ENCODE measurements around the gene CHAD.

DNA sequence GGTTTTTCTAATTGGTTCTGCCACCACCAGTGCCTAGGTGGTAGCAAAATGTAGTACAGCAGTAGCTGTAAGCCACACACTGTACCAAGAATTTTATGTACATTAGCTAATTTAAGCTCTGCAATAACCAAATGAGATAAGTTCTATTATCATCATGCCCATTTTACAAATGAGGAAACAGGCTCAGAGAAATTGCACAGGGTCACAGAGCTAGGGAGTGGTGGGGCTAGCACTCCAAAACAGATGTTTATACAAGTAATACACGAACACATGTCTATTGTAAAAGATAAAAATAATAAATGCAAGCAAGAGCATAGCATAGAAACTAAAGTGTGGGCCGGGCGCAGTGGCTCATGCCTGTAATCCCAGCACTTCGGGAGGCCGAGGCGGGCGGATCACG is 23.5 kb upstream of the CHAD start:
- TF ChIP-seq, protein P1, sequence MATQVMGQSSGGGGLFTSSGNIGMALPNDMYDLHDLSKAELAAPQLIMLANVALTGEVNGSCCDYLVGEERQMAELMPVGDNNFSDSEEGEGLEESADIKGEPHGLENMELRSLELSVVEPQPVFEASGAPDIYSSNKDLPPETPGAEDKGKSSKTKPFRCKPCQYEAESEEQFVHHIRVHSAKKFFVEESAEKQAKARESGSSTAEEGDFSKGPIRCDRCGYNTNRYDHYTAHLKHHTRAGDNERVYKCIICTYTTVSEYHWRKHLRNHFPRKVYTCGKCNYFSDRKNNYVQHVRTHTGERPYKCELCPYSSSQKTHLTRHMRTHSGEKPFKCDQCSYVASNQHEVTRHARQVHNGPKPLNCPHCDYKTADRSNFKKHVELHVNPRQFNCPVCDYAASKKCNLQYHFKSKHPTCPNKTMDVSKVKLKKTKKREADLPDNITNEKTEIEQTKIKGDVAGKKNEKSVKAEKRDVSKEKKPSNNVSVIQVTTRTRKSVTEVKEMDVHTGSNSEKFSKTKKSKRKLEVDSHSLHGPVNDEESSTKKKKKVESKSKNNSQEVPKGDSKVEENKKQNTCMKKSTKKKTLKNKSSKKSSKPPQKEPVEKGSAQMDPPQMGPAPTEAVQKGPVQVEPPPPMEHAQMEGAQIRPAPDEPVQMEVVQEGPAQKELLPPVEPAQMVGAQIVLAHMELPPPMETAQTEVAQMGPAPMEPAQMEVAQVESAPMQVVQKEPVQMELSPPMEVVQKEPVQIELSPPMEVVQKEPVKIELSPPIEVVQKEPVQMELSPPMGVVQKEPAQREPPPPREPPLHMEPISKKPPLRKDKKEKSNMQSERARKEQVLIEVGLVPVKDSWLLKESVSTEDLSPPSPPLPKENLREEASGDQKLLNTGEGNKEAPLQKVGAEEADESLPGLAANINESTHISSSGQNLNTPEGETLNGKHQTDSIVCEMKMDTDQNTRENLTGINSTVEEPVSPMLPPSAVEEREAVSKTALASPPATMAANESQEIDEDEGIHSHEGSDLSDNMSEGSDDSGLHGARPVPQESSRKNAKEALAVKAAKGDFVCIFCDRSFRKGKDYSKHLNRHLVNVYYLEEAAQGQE (IDR thresholded peaks at IDR 0.05; ENCODE audit: low read depth), result no peak
- TF ChIP-seq, protein P2, sequence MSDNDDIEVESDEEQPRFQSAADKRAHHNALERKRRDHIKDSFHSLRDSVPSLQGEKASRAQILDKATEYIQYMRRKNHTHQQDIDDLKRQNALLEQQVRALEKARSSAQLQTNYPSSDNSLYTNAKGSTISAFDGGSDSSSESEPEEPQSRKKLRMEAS (IDR thresholded peaks at IDR 0.05), result no peak
- TF ChIP-seq FOXM1 (IDR thresholded peaks at IDR 0.05; ENCODE audit: borderline replicate concordance, low read depth) (no peak), EGR1 (IDR thresholded peaks at IDR 0.05) (no peak), EP300 (IDR thresholded peaks at IDR 0.05; ENCODE audit: borderline replicate concordance) (no peak), YY1 (IDR thresholded peaks at IDR 0.05; ENCODE audit: low read depth) (no peak), NFIC (IDR thresholded peaks at IDR 0.05) (no peak), CREB1 (IDR thresholded peaks at IDR 0.05; ENCODE audit: low read depth) (no peak), ZBTB7A (IDR thresholded peaks at IDR 0.05; ENCODE audit: low read depth) (no peak), RAD21 (IDR thresholded peaks at IDR 0.05; ENCODE audit: low read depth) (no peak), CEBPB (IDR thresholded peaks at IDR 0.05) (no peak), TAF1 (IDR thresholded peaks at IDR 0.05; ENCODE audit: low read depth) (no peak), TCF12 (IDR thresholded peaks at IDR 0.05; ENCODE audit: low read depth) (no peak), TEAD4 (IDR thresholded peaks at IDR 0.05) (no peak)
